Caki2 (cell line): Measurements from ENCODE around the gene ITGB6. TPM values are rescaled to one million over a fixed set of nuclear protein-coding genes. Genes with fewer than 3 reads are reported as not detected.
"Not testable (repeated sequence)": the region's sequence is repeated elsewhere in the genome, so short reads cannot be mapped to it uniquely, and the experiment has no call there.

ENCODE experiments used
- DNase-seq: peaks from one replicate; pipeline ENCODE4 v3.0.0-alpha.2; 2015; ENCODE audit warnings: low read depth
- in situ Hi-C: cut with HindIII; loops from 2 replicates; pipeline ENCODE4 v1.10.0; 2016; ENCODE audit warnings: low sequenced_read_pairs, low pct_unique_long_range_greater_than_20kb, mixed read lengths
- total RNA-seq: library from RNA; depleted of rRNA; stranded (reverse); fragments of >200 nt; shearing (Covaris generic); gene quantifications from 2 replicates; pipeline ENCODE4 v1.2.3, GENCODE V29; 2014; ENCODE audit warnings: low replicate concordance

ITGB6 gene
- total RNA-seq, 1 experiment from 2014 or later = 41.1 TPM

DNA sequence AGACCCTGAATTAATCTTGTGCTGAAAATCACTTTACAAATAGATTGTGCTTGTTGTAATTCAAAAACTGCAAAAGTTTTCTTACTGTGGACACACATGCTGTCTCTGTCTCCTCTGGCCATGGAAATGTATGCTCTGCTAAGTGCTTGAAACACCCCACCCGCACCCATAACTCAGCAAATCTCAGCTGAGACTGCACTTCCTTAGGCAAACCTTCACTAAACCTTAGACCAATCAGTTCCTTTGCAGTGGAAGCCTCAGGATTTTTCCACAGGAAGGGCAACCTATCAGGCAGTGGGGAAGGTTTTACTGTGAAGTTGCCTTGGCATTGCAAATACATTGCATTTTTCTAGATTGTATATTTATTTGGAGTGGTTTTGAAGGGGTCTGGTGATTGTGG, 75.5 kb downstream of the ITGB6 start:
- in situ Hi-C loops = no loop called here

DNA sequence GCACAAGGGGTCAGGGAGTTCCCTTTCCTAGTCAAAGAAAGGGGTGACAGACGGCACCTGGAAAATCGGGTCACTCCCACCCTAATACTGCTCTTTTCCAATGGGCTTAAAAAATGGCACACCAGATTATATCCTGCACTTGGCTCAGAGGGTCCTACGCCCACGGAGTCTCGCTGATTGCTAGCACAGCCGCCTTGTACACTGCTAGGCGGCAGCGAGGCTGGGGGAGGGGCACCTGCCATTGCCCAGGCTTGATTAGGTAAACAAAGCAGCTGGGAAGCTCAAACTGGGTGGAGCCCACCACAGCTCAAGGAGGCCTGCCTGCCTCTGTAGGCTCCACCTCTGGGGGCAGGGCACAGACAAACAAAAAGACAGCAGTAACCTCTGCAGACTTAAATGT, 85.4 kb downstream of the ITGB6 start:
- in situ Hi-C loops, DNase-seq: not testable (repeated sequence)

More for the DNA sequence above, 75.5 kb downstream of the ITGB6 start:
- no peak for DNase-seq

DNA sequence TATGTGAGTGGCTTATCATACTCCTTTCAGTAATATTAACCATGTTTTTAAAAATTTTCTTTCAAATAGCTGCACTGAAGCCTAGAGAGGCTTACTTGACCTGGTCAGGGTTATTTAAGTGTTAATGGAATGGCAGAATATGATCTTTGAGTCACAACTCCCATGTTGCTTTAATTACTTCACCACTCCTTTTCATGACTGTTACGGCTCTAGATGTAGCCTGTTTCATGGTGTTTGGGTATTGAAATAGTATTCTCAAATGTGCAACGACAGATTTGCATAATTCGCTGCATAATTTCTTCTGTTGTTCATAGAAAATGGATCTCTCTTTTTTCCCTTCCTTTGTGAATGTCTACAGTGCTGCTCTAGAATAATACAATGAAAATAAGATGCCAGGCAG, 86.1 kb downstream of the ITGB6 start:
- DNase-seq = no peak
- in situ Hi-C loops = no loop called here

DNA sequence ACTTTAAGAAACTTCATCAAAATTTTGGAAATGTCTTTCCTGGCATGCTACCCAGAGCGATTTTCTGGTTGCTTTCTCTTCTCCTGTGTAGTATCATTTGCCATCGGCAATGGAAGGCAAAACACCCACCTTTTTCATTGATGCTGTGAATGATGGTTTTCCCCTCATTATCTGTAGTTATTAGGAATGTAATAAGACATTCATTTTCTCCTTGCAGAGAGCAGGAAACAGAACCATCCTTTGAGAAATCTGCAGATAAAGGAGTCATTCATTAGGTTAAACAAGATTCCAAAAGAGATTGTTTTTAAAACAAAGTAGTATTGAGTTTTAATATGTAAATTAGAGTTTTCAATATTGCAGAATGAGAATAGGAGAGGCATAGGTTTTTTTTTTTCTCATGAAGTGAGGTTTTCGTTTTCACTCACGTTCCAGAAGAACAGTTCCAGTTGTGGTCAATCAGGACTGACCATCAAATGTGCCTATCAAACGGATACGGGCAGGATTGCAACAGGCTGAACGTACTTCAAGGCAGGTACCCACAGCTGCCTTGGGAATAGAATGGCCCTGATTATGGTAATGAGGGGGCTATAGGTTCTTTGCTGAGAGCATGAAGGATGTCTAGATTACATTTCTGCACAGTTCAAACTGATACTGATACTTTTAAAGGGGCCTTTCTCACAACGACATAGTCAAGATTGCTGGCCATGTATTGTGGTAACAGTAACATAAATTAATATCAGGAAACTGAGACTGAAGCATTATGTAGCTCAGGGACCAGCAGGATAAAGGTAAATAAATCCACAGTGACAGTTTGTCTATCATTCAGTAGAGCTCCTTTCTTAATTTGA, 87.9 kb downstream of the ITGB6 start:
- no peak for DNase-seq
- in situ Hi-C loops = no loop called here

DNA sequence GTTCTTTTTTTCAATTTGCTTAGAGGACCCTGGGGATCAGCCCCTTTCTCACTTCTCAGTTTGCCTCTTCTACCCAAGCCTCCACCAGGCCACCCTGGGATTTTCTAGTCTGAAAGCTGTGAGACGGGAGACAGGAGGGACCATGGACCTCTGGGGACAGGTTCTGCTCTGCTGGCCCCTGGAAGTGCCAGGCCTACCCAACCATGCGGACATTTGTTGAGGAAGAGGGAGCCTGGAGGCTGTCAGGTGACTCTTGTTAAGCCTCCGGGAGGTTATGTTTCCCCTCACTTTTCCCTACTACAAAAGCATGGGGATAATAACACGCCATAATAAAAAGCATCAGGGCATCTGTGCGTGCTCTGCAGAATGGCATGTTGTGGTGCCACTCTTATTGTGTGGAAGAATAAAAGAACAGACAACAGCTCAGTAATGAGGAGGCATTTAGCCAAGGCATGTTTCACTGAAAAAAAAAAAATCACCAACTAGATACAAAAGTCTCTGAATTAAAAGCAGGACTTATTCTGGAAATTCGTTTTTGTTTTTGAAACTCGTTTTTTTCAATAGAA, 89.3 kb downstream of the ITGB6 start:
- in situ Hi-C loops = no loop called here
- no peak for DNase-seq

DNA sequence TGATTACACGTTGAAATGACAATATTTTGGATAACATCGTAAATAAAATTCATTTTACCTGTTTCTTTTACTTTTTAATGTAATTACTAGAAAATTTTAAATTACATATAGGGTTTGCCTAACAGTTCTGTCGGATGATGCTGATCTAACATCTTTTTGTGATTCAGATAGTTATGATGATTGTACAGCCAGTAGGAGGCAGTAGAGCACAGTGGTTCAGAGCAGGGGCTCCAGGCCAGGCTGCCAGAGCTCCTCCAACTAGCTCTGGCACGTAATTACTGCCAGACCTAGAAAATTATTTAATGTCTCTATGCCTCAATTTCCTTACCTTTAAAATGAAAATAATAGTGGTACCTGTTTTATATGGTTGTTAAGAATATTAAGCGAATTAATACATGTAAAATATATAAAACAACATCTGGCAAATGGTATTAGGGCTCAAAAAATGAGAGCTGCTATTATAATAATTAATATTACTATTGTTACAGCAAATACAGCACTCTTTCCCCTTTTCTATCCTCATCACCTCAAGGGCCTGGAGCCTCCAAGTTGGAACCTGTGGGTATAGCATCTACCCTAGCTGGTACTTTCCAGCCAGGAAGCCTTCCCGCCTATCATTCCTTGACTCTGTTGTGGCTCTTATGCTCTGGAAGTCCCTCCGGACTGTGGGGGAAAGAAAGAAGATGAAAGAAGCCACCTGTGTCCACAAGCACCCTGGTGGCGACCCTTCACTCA, 90.0 kb downstream of the ITGB6 start:
- in situ Hi-C loops = no loop called here
- DNase-seq = peak; percentile 47

DNA sequence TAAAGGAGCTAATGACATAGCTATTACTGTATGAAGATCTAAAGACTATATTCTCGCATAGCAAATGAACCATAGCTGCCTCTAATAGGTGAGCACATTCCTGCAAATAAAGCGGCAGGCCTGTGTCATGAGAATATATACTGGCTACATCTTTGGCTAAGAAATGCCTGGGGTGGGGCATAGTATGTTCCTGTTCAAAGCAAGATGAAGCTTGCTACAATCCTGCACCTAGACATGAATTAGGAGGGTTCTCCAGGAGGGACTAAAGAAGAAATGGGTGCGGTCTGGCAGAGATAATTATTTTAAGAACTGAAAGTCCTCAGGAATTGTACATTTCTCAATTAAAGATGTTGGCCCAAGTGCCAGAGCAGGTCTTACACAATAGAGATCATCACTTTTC, 90.8 kb downstream of the ITGB6 start:
- no peak for DNase-seq
- in situ Hi-C loops = no loop called here

DNA sequence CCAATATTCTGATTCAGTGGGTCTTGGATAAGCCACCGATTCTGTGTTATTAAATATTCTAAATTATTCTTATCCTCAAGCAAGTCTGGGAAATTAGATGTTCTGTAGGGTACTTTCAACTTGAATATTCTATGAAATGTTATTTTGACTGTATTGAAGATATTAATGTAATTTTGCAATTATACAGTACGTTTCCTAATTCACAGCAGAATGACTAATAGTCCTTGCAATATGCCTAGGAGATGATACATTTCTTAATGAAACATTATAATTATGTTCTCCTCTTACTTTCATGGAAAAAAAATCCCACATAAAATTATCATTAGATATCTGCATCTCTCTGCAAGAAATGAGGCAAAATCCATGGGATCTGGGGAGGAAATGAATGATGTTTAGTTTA, 91.4 kb downstream of the ITGB6 start:
- DNase-seq = no peak
- in situ Hi-C loops = no loop called here

DNA sequence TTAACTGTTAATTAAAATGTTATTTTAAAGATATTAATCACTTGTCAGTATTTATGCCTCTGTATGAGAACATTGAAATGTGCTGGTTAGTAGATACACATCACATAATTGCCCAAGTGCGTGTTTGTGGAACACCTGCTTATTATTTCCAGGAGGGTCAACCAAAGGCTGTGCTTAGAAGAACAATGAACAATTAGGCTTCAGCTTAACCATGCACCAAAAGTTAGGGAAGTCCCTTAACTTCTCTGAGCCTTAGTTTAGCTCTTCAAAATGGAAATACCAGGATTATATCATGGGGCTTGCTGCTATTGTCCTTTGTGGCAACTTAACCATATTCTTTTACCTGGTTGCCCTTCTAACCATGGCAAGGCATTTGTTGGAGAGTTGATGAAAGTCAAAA, 94.7 kb downstream of the ITGB6 start:
- in situ Hi-C loops = no loop called here
- DNase-seq = no peak

DNA sequence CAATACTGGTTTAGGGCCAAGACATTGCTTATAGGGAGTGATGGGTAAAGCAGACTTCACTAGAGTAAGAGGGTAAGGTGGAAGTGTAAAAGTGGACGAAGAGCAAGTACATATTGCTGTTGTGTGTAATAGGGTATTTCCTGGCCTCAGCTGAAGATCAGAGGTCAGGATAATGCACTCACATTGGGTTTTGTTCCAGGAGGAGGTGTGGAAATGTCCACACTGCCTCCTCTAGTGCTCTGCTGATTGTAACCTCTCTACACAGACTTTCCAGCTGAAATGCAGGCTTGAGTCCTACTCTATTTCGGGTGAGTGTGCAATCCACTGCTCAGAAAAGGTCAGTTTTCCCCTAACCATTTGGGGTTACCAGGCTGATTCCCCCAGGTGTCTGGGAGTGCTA, 96.0 kb downstream of the ITGB6 start:
- in situ Hi-C loops = no loop called here
- DNase-seq = no peak

DNA sequence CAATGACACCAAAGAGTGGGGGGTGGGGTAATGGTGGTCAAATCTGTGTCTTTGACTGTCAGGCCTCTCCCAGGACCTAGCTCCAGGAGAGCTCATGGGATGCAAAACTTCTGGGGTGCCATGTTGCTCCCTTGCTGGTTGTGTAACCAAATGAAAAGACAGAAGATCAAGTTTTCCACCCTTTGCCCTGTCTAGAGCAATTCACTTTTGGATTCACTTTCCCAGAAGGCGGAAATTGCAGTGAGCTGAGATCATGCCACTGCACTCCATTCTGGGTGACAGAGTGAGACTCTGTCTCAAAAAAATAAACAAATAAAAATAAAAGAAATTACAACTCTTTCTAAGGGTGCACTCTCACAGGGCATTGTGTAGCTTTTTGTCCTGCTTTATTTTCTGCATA, 102.7 kb downstream of the ITGB6 start:
- DNase-seq = no peak
- in situ Hi-C loops = no loop called here

DNA sequence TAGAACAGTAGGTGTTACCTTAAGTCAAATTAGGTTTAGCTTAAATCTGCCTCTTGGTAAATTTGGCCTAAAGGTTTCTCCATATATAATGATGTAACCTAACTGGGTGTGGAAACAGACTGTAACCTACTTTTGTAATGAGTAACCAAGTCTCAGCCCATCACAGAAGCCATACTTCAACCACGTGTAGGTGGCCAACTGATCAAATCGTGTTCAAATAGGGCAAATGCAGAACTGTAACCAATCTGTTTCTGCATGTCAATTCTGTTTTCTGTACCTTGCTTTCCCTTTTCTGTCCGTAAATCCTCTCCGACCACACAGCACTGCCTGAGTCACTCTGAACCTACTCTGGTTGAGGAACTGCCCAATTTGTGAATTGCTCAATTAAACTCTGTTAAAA, 103.7 kb downstream of the ITGB6 start:
- in situ Hi-C loops = no loop called here
- DNase-seq = no peak

DNA sequence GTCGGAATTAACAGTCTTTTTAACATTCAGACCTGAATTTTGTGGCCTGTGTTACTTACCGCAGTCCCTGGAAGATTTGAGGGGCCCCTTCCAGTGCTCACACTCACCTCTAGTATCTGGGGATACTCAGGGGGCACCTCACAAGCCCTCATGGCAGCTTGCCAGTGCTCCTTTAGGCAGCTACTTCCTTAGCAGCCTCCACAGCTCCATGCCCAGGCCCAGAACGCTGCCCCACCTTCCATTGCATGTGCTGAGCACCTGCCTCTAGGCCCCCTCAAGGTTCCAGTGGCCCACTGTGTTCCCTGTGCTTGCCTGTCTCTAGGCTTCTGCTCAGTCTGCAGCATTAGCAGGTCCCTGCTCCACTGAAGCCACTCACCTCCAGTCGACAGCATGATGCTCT, 107.6 kb downstream of the ITGB6 start:
- in situ Hi-C loops = no loop called here
- DNase-seq = no peak

DNA sequence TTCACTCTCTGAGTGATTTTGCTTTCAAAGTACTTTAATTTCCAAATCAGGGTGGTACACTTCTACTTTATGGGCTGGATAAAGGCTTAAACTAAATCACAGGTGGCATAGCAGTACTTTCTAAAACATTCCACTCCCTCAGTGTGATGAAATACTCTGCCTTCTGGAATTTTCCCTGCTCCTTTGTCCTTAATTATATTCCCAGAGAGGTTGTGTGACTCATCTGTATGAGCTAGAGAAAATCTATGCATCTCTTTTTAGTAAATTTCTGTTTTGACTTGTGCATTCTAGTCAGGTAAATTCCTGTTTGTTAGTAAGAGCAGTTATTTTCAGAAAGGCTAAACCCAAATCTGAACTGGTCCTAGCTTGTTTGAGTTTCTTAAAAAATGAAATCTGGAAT, 108.7 kb downstream of the ITGB6 start:
- in situ Hi-C loops = no loop called here
- DNase-seq = no peak

DNA sequence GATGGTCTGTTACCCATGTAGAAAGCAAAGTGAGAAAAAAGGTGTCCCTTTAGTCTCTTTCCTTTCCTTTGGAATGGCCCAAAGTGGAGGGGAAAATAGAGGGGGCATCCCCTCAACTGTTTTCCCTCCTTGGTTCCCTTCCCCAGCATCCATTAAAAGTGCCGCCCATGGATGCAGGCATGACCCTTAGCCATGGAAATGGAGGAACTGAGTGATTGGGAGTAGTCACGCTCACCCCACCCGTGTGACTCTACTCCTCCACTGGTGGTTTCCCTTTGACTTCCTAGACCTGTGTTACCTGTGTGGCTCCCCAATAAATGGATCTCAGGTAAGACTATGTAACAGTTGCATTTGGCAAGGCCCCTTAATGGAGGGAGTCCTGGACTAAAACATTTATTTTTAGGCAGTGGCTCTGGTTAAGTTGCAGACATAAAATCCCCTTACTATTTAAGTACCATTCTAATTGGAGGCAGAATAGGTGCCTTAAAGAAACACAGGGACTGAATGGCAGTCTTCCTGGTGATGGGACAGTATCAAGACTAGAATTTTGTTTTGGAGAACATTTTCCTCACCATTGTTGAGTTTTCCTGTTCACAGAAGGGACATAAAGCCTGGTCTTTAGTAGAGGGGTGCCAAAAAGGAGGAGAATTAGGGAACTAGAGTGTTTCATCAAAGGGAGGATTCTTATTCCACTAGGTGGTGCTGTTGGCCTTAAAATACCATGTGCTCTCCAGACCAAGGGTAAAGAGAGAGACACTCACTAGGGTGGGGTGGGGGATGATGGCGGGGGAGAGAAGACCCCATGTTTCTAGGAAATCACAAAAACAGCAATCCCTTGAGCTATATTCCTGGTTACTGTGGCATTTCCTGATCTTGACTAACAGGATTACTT, 112.0 kb downstream of the ITGB6 start:
- in situ Hi-C loops = no loop called here
- peak; percentile 21 for DNase-seq

DNA sequence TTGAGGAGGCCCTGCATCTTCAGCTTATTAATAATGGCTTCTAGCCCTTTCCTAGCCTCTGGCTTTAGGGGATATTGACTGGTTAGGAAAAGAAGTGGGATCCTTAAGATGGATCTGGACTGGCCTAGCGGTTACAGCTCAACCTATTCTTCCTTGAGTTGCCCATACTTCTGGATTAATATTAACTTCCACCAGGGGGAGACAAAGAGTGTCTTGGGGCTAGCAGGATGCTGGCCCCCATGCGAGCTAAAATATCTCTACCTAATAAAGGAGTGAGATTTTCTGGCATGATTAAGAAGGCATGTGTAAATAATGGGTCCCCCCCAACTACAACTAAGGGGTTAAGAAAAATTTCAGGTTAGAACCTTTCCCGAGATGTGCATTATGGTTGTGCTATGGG, 114.4 kb downstream of the ITGB6 start:
- DNase-seq = no peak
- in situ Hi-C loops = no loop called here

DNA sequence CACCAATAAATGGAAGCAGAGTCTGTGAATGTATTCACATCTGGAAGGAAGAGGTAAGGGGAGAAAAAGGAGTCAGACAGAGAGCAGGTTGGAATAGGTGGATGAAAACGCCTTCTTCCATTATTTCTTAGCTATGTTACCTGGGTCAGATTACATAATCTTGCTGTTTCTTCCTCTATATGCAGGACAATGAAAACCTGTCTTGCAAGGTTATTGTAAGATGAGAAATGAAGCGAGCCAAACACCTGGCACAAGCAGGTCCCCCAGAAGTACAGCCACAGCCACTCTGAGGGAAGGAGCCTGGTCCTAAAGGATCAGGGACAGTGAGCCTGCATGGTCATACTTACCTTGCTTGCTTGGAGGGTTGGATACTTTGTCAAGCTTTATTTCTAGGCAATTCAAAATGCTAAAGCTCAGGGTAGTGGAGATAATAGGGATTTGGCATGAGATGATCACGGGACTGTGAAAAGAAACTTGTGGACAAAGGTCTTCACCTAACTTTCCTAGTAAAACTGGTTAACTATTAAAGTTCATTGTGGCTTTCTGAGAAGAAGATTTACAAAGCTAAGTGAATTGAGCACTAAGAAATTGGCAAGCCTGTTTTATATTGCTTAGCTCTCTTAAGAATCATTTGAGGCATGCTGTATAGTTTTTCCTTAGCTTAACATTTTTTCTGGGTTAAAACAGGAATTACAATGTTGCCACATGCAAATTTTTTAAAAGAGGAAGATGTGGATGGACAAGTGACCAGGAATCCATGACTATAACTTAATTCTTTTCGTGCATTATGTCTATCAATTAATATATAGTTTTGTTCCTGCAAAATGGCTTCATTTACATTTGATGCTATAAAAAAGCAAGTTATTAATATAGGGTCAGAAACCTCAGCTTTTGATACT, 121.9 kb downstream of the ITGB6 start:
- DNase-seq = no peak
- in situ Hi-C loops = no loop called here

DNA sequence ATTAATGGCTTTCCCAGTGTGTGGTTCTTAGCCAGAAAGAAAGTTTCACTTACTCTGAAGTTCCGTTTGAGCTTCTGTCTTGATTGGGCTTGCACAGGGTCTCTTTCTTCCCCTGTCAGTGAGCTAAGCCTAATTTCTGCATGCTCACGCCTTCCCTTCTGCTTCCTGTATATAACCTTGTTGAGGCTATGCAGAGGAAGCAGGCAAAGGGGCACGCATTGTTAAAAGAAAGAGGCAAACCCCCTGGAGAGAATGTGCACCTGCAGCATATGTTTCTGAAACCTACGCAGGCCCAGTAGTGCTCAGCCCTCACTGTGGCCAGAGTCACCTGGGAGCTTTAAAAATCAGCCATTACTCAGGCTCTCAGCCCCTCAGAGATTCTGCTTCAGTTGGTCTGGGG, 123.2 kb downstream of the ITGB6 start:
- no peak for DNase-seq
- in situ Hi-C loops = no loop called here
